ENCODE data around the gene ELL3.

DNA sequence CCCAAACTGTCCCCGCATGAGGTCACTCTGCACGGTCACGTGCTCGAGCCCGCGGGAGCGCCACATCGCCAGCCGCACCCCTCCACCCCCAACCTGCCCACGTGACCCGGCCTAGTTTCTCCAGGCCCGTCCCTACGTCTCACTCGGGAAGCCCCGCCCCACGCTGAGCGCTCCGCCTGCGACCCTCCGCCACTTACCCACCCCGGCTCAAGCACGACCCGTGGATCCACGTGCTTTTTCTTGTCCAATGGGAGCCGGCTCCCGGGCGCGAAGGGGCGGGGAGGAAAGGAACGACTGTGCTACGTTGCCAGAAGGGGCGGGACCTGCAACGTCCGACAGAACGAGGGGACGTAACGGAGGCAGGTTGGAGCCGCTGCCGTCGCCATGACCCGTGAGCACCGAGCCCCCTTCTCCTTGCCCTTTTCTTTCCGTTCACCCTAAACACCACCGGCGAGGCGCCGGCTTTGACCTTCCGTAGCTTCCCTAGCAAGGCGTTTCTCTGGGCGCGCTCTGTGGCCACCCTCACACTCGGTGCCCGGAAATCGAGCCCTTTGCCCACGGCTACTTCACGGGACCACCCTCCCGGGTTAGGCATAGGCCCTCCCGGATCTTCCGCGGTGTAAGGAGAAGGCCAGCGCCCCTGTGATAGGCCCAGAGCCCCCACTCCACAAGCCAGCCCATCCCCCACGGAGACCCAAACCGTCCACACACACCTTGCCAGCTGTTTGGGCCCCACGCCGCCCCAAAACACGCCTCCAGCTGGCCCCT, 15.4 kb upstream of the ELL3 start, which contains the start of gene SERF2:
- no peak for TF ChIP-seq CTCF (conservative IDR thresholded peaks at IDR 0.05; ENCODE audit: low read depth, low read length)
- no peak for TF ChIP-seq EZH2phosphoT487 (IDR thresholded peaks at IDR 0.05; ENCODE audit: borderline replicate concordance, low read length)
- no peak for TF ChIP-seq EZH2 (IDR thresholded peaks at IDR 0.05; ENCODE audit: low read length, unreplicated experiment)

All from PC-3 (cell line).